GM18508 (cell line): ENCODE measurements around the gene COMMD1.
A peak's percentile ranks its signal among the peaks of the same experiment; 100 is the strongest.
"Not testable (repeated sequence)": the region's sequence is repeated elsewhere in the genome, so short reads cannot be mapped to it uniquely, and the experiment has no call there.

Experiments
- ATAC-seq: cut with Tn5 transposase; IDR thresholded peaks from one replicate; pipeline ENCODE4 v1.9.1; 2021; ENCODE audit warnings: moderate number of reproducible peaks; ENCODE audit not compliant: insufficient read depth, unreplicated experiment

The COMMD1 gene

GRCh38 chr2:62010632-62011256, 105.3 kb downstream of the COMMD1 start:
- ATAC-seq, result no peak

GRCh38 chr2:62013641-62014040, 108.2 kb downstream of the COMMD1 start:
- ATAC-seq, result no peak

- no peak for ATAC-seq
Observed at GRCh38 chr2:62014102-62014501, 108.6 kb downstream of the COMMD1 start.

GRCh38 chr2:62016957-62017356, 111.5 kb downstream of the COMMD1 start:
- ATAC-seq, result no peak

- no peak for ATAC-seq
Observed at GRCh38 chr2:62029910-62030309, 124.4 kb downstream of the COMMD1 start.

GRCh38 chr2:62030902-62031301, 125.4 kb downstream of the COMMD1 start:
- ATAC-seq, result no peak

- ATAC-seq, result no peak
Observed at GRCh38 chr2:62032096-62032495, 126.6 kb downstream of the COMMD1 start.

- ATAC-seq, result no peak
Observed at GRCh38 chr2:62034715-62035114, 129.2 kb downstream of the COMMD1 start.

GRCh38 chr2:62036229-62036628, 130.8 kb downstream of the COMMD1 start:
- ATAC-seq, result no peak

- ATAC-seq, result no peak
Observed at GRCh38 chr2:62036761-62037250, 131.3 kb downstream of the COMMD1 start.

- ATAC-seq, result peak; percentile 99
Observed at GRCh38 chr2:62038975-62039771, 133.7 kb downstream of the COMMD1 start.

- no peak for ATAC-seq
Observed at GRCh38 chr2:62040926-62041325, 135.5 kb downstream of the COMMD1 start.

- ATAC-seq, result not testable (repeated sequence)
Observed at GRCh38 chr2:62041701-62042385, 136.4 kb downstream of the COMMD1 start.

GRCh38 chr2:62042400-62042799, 136.9 kb downstream of the COMMD1 start:
- ATAC-seq, result no peak

GRCh38 chr2:62042944-62043343, 137.5 kb downstream of the COMMD1 start:
- no peak for ATAC-seq

GRCh38 chr2:62045017-62045543, 139.6 kb downstream of the COMMD1 start:
- no peak for ATAC-seq

GRCh38 chr2:62046141-62046540, 140.7 kb downstream of the COMMD1 start:
- ATAC-seq, result no peak

- no peak for ATAC-seq
Observed at GRCh38 chr2:62050456-62051045, 145.1 kb downstream of the COMMD1 start.

GRCh38 chr2:62054029-62054791, 148.7 kb downstream of the COMMD1 start:
- no peak for ATAC-seq
